A549 (cell line): ENCODE results near the gene GPS1.

ENCODE experiments used
- CTCF ChIP-seq: fragments of >200 bp; sonication (Bioruptor Twin); formaldehyde crosslinking; IDR thresholded peaks from 3 replicates; pipeline ENCODE4 v1.5.1; 2016
- EHMT2 ChIP-seq: fragments of 200-600 bp; sonication (generic); IDR thresholded peaks from 2 replicates; pipeline ENCODE4 v1.6.1; 2016; ENCODE audit warnings: antibody characterized with exemption, low read depth, mild to moderate bottlenecking, moderate library complexity
- HOXB13 ChIP-seq: fragments of 250-450 bp; sonication (Bioruptor Pico); IDR thresholded peaks from 2 replicates; pipeline ENCODE4 v1.5.0; 2020; ENCODE audit warnings: low read depth, mild to moderate bottlenecking, moderate library complexity
- JUN ChIP-seq, 2 experiments: fragments of >200 bp; sonication (Bioruptor Twin); formaldehyde crosslinking; IDR thresholded peaks; 2 replicates in 1 of 2; 3 replicates in 1 of 2; pipeline ENCODE4 v1.6.1; 2016 to 2017
- POLR2A ChIP-seq: IDR thresholded peaks from 2 replicates; pipeline ENCODE4 v1.6.1; 2012; ENCODE audit warnings: mild to moderate bottlenecking, low read length
- RAD21 ChIP-seq, 2 experiments: fragments of >200 bp in 1 of 2; sonication (Bioruptor Twin) in 1 of 2; formaldehyde crosslinking in 1 of 2; IDR thresholded peaks in 1 of 2; conservative IDR thresholded peaks in 1 of 2; 2 replicates in 1 of 2; 3 replicates in 1 of 2; pipeline ENCODE4 v1.6.1; 2012 to 2018; ENCODE audit warnings: inconsistent platforms in 1 of 2
- SMC3 ChIP-seq: fragments of >200 bp; sonication (Bioruptor Twin); formaldehyde crosslinking; IDR thresholded peaks from 3 replicates; pipeline ENCODE4 v1.6.1; 2018; ENCODE audit warnings: inconsistent platforms
- TF ChIP-seq, protein P1 (sequence below): IDR thresholded peaks from 2 replicates; pipeline ENCODE4 v1.6.1; 2012

DNA sequence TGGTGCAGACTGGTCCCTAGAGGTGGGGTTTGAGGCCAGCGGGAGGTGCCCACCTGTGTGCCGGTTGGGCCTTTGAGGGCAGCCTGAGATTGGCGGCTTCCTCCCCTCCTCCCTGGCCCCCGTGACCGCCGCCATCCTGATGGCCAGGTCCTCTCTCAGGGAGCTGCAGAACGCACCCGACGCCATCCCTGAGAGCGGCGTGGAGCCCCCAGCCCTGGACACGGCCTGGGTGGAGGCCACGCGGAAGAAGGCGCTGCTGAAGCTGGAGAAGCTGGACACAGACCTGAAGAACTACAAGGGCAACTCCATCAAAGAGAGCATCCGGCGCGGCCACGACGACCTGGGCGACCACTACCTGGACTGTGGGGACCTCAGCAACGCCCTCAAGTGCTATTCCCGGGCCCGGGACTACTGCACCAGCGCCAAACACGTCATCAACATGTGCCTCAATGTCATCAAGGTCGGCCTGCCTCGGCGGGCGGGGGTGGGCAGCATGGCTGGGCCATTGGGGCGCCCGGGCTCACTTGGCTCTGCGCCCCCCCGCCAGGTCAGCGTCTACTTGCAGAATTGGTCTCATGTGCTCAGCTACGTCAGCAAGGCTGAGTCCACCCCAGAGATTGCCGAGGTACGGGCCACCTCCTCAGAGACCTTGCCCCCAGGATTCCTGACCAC is 2.8 kb downstream of the GPS1 start:
- no peak for TF ChIP-seq CTCF
- no peak for TF ChIP-seq HOXB13 (CRISPR knock-in tag)
- TF ChIP-seq, protein P1, sequence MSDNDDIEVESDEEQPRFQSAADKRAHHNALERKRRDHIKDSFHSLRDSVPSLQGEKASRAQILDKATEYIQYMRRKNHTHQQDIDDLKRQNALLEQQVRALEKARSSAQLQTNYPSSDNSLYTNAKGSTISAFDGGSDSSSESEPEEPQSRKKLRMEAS = no peak
- peak in 1 of 2 experiments; percentile 13; a peak in 1 of 5 replicates for TF ChIP-seq JUN (IDR thresholded peaks at IDR 0.05)
- TF ChIP-seq EHMT2 = no peak
- TF ChIP-seq POLR2A = no peak
- no peak for TF ChIP-seq RAD21 (conservative IDR thresholded peaks at IDR 0.05 in 1 of 2, IDR thresholded peaks at IDR 0.05 in 1 of 2)
- TF ChIP-seq SMC3 = no peak
